Umbilical cord (tissue), 2 donors: ENCODE results near the gene LIMS2. TPM values are rescaled to one million over a fixed set of nuclear protein-coding genes. Genes with fewer than 3 reads are reported as not detected.
A peak's percentile ranks its signal among the peaks of the same experiment; 100 is the strongest.

Experiments used
- DNase-seq: peaks from one replicate; pipeline ENCODE4 v3.0.0-alpha.2; 2015; ENCODE audit warnings: low spot score
- total RNA-seq: library from RNA; depleted of rRNA; stranded (reverse); fragments of >200 nt; gene quantifications from one replicate; pipeline ENCODE4 v1.2.3, GENCODE V29; 2014; ENCODE audit warnings: low replicate concordance; ENCODE audit not compliant: insufficient read depth

Gene LIMS2
- total RNA-seq, 1 donor from 2014 or later = 30.6 TPM

DNA sequence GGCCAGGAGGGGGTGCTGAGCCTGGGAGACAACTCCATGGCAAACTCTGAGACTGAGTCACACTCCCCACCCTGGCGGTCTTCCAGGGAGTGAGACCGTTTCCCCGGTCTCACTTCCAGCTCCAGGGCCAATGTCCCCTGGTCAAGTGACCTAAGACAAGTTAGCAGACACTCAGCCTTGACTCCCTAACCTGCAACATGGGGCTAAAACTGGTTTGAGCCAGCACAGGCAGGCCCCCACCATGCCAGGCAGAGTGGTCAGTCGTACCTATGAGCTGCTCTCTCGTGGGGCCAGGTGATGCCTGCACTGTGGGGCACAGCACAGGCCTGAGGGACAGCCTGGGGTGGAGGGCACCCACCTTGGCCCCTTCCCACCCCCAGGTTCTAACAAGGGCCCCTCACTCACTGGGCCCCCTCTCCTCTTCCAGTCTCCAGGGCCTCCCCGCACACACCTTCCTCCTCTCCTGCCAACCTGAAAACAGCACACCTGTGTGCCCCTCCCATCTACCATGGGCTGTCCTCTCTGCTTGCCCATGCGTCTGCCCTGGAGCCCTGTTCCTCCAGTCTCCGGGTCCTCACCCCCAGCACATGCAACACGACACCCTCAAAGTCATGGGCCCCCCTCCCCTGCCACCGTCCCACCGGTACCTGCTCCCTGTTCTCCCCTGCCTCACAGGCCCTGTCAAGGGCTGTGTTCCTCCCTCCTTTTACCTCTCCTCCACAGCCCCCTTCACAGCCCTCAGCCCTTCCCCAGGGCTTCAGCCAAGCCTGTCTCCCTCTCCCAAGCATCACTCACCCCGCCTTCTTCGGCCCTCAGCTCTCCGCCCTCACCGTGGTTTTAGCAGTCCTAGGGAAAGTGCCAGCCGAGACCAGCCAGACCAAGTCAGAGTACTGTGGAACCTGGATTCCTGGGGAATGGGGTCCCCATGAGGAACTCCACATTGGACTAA is 27.8 kb downstream of the LIMS2 start:
- no peak for DNase-seq

DNA sequence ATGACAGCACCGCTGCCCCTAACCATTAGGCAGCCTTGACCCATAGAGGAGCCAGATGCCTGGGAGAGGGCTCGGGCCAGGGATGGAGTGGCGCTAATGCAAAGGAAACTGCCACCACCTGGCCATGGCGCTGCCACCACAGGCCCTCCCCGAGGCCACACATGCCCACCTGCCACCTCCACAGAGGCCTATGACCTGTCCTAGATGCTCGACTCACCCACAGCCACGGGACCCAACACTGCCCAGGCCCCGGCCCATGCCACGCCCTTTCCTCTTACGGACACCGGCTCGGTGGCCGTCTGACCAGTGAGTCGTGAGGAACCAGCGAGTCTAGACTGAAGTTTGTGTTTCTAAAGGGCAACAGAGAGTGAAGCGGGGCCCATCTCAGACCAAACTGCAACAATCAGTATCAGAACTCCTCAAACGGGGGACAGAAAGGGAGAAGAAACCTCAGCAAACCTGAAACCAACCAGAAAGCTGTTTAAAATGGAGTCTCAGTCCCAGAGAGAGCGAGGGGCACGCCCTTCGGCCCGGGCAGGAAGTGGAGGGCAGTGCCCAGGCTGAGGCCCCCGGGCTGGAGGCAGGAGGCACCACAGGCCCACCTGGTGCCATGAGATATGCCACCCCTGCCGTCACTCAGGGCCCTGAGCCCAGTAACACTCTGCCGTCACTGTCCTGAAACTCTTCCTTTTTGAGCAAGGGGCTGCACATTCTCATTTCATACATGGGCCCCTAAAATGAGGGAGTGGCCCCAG is 28.7 kb downstream of the LIMS2 start:
- no peak for DNase-seq

DNA sequence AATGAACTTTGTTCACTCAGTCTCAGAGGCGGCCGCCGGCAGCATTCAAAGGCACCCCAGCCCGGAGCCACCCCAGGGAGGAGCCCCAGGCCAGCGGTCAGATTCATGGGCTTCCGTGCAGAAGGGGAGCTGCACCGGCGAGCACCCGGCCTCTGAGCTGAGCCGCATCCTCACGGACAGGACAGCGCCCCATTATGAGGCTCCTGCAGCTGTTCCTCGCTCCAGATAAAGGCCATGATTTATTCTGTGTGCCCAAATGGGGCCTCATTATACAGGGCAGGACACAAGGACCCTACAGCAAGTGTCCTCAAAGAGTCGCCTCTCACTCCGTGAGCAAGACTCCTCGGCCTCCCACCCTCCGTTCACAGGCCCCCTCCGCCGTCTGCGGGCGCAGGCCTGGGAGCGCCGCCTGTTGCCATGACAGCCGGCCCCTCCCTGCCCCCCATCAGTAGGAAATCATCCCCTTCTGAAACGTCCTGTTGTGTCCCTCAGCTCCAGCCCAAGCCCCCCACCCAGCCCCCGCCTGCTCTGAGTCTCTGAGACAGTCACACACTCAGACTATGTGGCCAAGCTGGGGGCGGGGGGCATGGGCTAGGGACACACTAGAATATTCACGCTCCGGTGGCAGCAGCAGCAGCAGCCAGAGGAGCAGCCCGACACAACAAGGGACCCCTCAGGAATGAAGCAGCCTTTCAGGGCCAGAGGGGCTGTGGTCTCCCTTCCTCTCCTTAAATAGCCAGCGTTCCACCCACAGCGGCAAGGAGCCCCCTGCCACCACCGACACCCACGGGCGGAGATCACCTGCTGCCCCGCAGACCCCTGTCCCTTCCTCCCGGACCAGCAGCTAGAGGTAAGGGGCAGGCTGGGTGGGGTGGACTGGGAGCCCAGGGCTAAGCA is 29.7 kb downstream of the LIMS2 start, which contains the start of gene GPR17:
TSS of gene GPR17 (plus strand) at position 759 of the 897 bp plus-strand sequence. CDS start 4,583 bp downstream, outside the sequence.
- no peak for DNase-seq

DNA sequence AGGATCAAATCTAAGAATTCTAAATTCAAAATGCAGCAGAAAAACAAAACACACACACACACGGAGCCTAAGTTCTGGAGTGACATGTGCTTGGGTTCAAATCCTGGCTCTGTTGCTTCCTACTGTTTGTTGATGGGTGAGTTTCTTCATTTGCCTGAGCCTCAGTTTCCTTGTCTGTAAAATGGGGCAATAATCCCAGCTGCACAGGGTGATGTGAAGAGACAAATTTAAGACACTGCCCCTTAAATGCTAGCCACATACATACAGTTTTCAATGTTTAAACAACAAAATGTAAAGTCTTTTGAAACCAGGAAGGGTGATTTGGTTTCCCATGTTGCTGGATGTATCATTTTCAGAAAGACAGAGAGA is 30.3 kb downstream of the LIMS2 start:
- DNase-seq = no peak

DNA sequence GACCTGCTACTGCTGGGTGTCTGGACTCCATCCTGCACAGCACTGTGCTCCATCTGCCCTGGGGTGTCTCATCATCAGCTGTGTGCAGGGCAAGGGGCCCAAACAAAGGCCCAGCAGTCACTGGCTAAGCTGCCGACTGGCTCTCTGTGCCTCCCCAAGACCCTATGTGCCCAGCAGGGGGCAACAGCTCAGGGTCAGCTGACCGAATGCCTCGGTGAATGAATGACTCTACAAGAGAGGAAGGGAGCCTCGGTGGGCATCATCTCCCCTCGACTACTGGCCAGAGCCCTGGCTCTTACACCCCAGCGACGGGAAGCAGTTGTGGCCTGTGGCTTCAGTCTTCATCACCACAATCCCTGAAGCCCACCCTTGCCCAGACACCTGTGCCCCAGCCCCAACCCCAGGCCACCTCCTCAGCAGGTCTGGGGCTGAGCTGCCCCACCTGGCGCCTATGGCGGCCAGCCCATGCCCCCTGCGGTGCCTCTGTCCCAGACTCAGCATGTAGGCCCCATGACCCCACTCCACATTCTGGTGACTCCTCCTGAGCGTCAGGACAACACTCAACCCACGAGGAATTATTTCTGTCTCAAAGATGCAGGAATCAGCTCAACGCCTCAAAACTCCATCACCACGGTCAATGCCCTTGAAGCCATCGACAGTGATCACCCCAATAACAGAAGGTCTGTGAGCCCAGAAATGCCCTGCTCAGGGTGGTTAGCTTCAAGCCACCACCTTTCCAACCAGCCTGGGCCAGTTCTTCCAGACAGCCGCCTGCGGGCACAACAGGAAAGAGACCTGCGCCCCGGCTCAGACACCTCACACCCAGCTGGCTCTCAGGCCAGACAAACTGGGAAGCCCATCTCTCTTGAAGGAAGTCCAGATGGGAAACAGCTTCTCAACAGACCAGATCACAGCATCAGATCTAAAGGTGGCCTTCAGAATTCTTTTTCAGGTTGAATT is 31.0 kb downstream of the LIMS2 start:
- no peak for DNase-seq

DNA sequence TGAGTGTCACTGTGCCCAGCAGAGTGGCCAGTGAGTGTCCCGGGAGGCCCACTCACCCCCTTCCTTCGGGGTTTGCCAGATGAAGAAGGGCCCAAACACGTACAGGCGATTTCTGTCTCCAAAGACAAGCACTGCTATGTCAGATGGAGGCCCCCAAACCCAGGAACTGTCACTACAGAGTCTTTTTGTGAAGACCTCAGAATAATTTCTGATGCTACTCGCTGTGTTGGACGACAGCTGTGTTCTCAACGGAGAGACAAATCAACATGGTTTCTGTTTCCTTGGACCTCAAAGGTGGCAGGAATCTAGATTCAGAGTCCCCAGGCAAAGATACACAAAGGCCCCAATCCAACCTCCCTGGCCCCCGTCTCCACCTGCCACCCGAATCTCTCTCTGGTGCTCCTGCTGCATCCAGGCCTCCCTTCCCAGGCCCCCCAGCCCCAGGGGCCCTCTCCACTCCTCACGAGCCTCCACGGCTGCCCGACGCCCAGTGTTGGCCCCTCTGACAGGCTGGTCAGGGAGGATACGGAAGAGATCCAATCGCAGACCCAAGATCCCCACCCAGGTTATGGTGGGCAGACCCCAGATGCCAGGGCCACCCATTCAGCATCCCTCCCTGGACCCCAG is 31.8 kb downstream of the LIMS2 start:
- no peak for DNase-seq

DNA sequence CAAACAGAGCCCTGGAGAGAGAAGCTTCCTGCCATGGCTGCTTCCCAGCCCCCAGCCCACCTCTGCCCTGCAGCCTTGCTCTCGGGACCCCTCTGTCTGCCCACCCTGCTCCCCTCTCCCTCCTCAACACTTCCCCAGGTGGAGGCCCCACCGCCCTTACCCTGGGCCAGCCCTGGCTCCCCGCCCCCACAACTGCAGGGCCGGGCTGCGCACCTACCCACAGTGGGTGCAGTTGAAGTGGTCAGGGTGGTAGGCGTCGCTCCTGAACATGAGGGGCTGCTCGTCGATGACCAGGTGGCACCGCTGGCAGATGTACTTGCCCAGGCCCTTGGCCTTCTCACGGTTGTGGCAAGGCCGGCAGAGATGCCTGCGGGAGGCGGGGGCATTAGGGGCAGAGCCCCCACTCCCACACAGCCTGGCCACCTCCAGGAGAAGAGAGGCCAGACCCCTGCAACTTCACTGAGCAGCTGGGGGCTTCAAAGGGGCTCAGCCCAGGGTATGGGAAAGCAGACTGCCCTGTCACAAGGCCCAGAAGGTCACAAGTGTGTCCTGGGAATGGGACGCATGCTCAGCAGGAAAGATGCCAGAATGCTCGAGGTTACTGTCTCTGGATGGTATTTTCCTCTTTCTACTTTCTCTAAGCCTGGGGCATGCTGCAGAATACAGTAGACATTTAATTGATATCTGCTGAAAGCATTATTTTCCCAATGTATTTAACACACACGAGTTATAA is 32.5 kb downstream of the LIMS2 start:
- DNase-seq = no peak

DNA sequence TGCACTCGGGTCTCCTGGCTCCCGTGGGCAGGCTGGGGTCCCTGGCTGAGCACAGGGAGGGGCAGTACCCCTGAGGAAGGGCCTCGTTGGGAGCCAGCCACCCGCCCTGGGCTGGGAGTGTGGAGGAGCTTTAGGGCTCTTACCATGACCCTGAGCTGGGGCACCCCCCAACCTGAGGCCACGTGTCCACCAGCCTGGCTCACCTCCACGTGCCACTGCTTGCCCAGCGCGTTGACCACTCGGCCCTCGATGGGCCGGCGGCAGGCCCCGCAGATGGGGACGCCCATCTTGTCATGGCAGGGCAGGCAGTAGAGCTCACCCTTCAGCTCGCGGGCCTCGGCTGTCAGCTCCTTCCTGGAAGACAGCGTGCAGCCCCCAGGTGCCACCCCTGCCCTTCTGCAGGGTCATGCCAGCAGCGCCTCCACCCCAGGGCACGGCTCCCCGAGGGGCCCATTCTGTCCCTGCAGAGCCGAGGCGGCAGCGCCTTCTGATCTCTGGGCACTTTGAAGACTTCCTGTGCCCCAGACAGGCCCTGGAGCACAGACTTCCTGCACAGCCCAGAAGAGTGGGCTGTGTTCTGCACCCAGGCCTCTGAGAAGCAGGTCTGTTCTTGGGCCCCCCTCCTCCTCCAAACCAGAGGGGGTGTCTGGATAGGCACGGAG is 33.4 kb downstream of the LIMS2 start:
- DNase-seq = no peak

DNA sequence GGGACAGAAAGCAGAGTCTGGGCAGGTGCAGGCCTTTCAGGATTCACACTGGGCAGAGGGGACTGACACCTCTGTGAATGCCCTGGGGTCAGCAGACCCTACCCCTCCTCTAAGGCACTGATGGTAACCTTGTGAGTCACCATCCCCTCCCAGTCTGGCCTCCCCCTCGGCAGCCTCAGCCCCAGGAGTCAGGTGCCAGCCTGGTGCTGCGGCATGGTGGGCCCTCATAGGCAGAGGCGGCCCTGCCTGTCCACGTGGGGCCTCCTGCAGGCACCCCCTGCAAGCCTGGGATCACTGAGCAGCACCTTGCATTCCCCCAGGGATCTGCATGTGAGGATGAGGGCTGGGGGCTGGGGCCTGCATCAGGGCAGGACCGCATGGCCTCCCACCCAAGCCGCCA is 34.2 kb downstream of the LIMS2 start:
- no peak for DNase-seq

DNA sequence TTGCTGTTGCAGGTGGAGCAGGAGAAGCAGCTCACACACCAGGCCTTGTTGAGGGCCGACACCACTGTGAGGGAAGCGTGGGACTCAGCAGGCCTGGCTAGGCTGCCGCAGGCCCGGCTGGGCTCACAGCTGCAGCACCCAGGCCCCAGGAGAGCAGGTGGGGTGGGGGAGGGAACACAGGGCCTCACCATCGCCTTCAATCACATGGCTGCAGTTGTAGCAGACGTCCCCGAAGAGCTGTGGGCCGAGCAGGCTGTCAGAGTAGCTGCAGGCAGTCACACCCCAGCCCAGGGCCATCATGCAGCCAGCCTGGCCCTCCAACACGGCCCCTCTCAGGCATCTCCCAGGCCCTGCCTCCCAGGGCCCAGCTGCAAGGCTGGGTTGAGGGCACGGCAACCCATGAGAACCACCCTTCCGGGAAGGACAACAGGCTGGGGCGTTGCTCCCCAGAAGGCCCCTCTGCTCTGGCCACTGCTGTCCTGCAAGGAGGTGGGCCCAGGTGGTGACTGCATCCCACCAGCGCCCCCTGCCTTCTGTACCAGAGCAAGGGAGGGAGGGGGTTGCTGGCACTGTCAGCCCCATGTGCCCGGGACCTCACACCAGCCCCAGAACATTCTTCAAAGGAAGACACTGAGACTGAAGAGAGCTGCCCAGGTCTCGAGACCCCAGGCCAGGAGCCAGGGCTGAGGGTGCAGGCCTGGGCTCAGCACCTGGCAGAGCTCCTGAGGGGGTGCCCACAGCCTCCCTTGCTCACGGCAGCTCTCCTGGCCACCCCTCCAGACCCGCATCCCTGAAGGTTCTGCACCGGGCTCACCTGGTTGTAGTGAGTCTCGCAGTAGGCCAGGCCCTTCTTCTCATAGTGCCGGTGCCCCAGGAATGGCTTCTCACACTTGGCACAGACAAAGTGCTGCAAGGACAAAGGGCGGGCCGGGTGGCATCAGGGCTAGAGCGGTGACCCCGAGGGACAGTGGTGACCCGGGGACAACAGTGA is 35.0 kb downstream of the LIMS2 start:
- DNase-seq = no peak

DNA sequence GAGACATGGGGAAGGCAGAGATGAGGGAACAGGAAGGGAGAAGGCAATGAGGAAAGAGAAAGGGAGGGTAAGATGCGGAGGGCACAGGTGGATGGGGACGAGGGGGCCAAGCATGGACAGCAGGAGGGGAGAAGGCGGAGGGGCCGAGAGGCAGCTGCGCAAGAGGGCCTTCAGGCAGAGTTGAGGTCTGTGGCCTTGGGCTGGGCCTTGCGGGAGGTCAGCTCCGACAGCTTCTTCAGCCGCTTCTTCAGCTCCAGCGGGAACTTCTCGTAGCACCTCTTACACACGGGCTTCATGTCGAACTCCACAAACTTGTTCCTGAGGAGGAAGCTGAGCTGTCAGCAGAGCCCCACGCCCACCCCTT is 36.2 kb downstream of the LIMS2 start:
- DNase-seq = no peak

DNA sequence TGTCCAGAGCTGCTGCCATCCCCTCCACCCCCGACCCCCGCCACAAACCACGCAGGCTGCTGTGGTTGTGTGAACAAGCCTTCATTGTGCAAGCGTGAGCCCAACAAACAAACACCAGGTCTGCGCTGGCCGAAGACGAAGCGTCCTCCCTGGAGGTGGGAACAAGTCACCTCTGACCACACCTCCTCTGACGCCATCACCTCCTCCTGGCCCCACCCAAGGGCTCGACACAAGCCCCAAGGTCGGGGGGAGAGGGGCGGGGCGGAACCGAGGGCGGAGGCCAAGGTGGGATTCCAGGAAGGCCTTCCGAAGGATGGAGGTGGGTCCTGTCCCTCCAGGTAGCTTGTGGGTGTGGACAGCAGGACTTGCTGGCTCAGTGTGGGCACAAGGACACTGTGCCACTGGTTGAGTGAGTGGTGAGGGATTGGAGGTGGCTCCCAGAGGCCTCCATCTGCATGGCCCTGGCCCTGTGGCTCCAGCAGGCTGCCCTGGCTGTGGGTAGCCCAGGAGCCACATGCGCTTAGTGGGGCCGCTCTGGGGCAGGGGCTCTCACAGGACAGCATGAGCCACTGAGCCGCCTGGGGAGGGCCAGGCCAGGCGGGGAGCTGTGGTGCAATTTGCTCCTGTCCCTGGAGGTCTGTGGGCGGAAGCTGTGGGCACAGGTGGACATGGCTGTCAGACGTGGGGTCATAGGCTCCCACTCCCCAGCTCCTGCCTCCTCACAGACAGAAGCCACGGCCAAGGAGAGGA is 36.8 kb downstream of the LIMS2 start:
- no peak for DNase-seq

DNA sequence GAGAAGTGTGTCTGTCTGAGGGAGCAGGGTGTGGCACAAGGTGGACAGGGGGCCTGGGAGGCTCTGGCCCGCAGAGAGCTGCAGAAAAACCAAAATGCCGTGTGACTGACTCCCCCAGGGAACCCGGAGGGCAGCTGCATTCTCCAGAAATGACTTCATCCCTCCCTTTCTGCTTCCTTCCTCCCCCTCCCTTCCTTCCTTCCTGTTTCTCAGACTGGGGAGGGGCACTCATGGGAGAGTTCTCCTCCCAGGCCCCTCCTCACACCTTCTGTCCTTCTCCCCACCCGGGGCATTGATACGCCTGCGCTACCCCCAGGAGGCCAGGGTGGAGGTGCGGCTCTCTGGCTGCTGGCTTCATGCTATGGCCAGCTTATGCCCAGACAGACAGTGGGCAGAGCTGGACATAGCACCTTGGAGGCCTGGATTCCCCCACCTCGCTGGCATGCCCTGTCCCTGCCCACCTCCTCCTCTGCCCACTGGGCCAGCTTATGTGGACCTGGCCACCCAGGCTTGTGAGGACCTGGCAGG is 37.5 kb downstream of the LIMS2 start:
- DNase-seq = peak; percentile 89

DNA sequence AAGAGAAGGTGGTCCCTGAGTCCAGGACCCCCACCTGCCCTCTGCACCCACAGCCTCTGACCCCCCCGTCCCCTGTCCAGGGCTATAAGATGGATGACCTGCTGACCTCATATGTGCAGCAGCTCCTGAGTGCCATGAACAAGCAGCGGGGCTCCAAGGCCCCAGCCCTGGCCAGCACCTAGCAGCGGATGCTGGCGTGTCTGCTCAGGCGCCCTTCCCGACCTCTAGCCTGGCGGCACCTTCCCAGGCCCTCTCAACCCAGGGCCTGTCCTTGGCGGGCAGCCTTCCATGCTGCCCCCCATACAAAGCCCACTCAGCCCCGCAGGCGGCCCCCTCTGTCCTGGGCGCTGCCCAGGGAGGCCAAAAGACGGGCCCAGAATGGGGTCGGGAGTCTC is 38.1 kb downstream of the LIMS2 start:
- no peak for DNase-seq

DNA sequence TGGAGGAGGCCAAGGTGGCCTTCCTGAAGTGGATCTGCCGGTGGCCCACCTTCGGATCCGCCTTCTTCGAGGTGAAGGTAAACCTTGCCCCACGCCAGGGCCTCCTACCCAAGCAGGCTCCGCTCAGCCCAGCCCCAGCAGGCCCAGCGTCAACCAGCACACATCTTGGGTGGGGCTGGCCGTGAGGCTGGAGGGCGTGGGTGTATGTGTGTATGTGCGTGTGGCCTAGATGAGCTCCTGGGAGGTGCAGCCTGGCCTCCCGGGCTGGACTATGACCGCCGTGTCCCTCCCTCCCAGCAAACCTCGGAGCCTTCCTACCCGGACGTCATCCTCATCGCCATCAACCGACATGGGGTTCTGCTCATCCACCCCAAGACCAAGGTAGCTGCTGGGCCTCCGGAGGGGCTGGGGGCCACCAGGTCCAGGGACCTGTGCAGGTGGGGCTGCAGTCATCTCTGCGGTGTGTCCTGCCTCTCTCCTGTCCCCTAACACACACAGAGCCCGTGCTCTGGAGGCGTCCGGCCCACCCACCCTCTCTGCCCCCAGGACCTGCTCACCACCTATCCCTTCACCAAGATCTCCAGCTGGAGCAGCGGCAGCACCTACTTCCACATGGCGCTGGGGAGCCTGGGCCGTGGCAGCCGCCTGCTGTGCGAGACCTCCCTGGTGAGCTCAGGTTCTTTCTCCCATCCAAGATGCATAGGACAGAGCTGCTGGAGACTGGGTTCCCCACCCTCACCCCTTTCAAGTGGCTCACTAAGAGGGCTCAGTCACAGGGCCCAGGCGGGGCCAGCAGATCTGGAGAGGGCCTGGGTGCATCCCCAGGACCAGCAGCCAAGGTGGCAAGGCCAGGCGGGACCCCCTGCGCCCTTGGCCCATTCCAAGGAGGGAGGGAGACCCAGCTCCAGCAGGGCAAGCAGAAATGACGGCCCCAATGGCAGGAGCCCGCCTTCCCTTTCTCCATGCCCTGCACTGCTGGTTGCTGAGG is 38.8 kb downstream of the LIMS2 start:
- DNase-seq = no peak
